Neural progenitor cell (in vitro differentiated cells): ENCODE results near the gene F7. TPM values are rescaled to one million over a fixed set of nuclear protein-coding genes. Genes with fewer than 3 reads are reported as not detected.

Experiments
- DNase-seq: peaks from one replicate; pipeline ENCODE4 v3.0.0-alpha.2; 2016; ENCODE audit warnings: low spot score
- H2AFZ ChIP-seq: fragments of 200-600 bp; sonication (generic); replicated peaks from 2 replicates; pipeline ENCODE4 v1.6.1; 2016; ENCODE audit warnings: antibody characterized with exemption
- H3F3A ChIP-seq: fragments of 200-600 bp; sonication (generic); 2 replicates; pipeline ENCODE4 v1.6.1; 2016; ENCODE audit warnings: antibody characterized with exemption, low read depth
- H3K27ac ChIP-seq: fragments of 200-600 bp; sonication (generic); 2 replicates; pipeline ENCODE4 v1.5.1; 2016; ENCODE audit warnings: mild to moderate bottlenecking
- H3K27me3 ChIP-seq: fragments of 200-600 bp; sonication (generic); 2 replicates; pipeline ENCODE4 v1.6.1; 2016; ENCODE audit warnings: mild to moderate bottlenecking, moderate library complexity
- H3K36me3 ChIP-seq: fragments of 200-600 bp; sonication (generic); 2 replicates; pipeline ENCODE4 v1.5.1; 2016
- H3K4me1 ChIP-seq: fragments of 200-600 bp; sonication (generic); 2 replicates; pipeline ENCODE4 v1.6.1; 2016; ENCODE audit warnings: mixed run types
- H3K4me2 ChIP-seq: fragments of 200-600 bp; sonication (generic); 2 replicates; pipeline ENCODE4 v1.6.1; 2016
- H3K4me3 ChIP-seq: fragments of 200-600 bp; sonication (generic); 2 replicates; pipeline ENCODE4 v1.5.1; 2016
- H3K79me2 ChIP-seq: fragments of 200-600 bp; sonication (generic); 2 replicates; pipeline ENCODE4 v1.6.1; 2016; ENCODE audit warnings: low read depth
- H3K9ac ChIP-seq: fragments of 200-600 bp; sonication (generic); 2 replicates; pipeline ENCODE4 v1.6.1; 2016
- H3K9me3 ChIP-seq: fragments of 200-600 bp; sonication (generic); 2 replicates; pipeline ENCODE4 v1.5.1; 2016; ENCODE audit warnings: low read depth
- H4K20me1 ChIP-seq: fragments of 200-600 bp; sonication (generic); 2 replicates; pipeline ENCODE4 v1.6.1; 2016; ENCODE audit warnings: low read depth
- H3K27ac Mint-ChIP-seq: 3 replicates; pipeline ENCODE4 v1.8.0; 2021; ENCODE audit warnings: mixed read lengths
- H3K27me3 Mint-ChIP-seq: 2 replicates; pipeline ENCODE4 v1.8.0; 2022; ENCODE audit warnings: low read depth, mild to moderate bottlenecking, inconsistent platforms, moderate library complexity, mixed read lengths; ENCODE audit not compliant: insufficient read depth
- H3K36me3 Mint-ChIP-seq: 3 replicates; pipeline ENCODE4 v1.8.0; 2021; ENCODE audit warnings: mixed read lengths
- H3K4me1 Mint-ChIP-seq: 3 replicates; pipeline ENCODE4 v1.8.0; 2021; ENCODE audit warnings: mixed read lengths
- H3K4me3 Mint-ChIP-seq: 3 replicates; pipeline ENCODE4 v1.8.0; 2021; ENCODE audit warnings: mild to moderate bottlenecking, moderate library complexity, mixed read lengths
- H3K9me3 Mint-ChIP-seq: 3 replicates; pipeline ENCODE4 v1.8.0; 2020; ENCODE audit warnings: mixed read lengths
- CTCF ChIP-seq: fragments of 200-600 bp; sonication (generic); IDR thresholded peaks from 2 replicates; pipeline ENCODE4 v1.5.1; 2017; ENCODE audit warnings: antibody characterized with exemption, mild to moderate bottlenecking
- EZH2 ChIP-seq: fragments of 200-600 bp; sonication (generic); IDR thresholded peaks from 2 replicates; pipeline ENCODE4 v1.6.1; 2017; ENCODE audit warnings: antibody characterized with exemption, mild to moderate bottlenecking, moderate library complexity
- EZH2phosphoT487 ChIP-seq: fragments of 200-600 bp; sonication (generic); IDR thresholded peaks from 2 replicates; pipeline ENCODE4 v1.6.1; 2017; ENCODE audit warnings: antibody characterized with exemption
- total RNA-seq: library from RNA; depleted of rRNA; stranded (reverse); fragments of >200 nt; gene quantifications from 2 replicates; pipeline ENCODE4 v1.2.3, GENCODE V29; 2015; ENCODE audit warnings: low replicate concordance

F7 gene
- total RNA-seq, 1 donor from 2014 or later = not detected

- no peak overlapping the region for H3K9ac ChIP-seq
- no peaks in the 10 kb centered on the region for H3F3A ChIP-seq
- H3K36me3 Mint-ChIP-seq = peaks cover 33% of the 10 kb centered on the region
- H3K36me3 ChIP-seq = no peaks in the 10 kb centered on the region
- no peak for DNase-seq
- H3K27me3 ChIP-seq = no peaks in the 10 kb centered on the region
- no peak overlapping the region for H3K4me2 ChIP-seq
- peaks cover 2% of the 10 kb centered on the region for H3K27me3 Mint-ChIP-seq
- H3K79me2 ChIP-seq = no peaks in the 10 kb centered on the region
- H3K9me3 ChIP-seq = no peaks in the 10 kb centered on the region
- no peaks in the 10 kb centered on the region for H3K4me1 ChIP-seq
- peaks cover 3% of the 10 kb centered on the region for H4K20me1 ChIP-seq
- no peak for TF ChIP-seq EZH2
- TF ChIP-seq EZH2phosphoT487 = no peak
- no peak for TF ChIP-seq CTCF
- no peak overlapping the region for H3K27ac Mint-ChIP-seq
- H3K9me3 Mint-ChIP-seq = no peaks in the 10 kb centered on the region
- peaks cover 11% of the 10 kb centered on the region for H3K4me1 Mint-ChIP-seq
- H2AFZ ChIP-seq = no peak overlapping the region
- no peak overlapping the region for H3K27ac ChIP-seq
- no peak overlapping the region for H3K4me3 ChIP-seq
- no peak overlapping the region for H3K4me3 Mint-ChIP-seq
Measured at GRCh38 chr13:113072376-113072775, 33.2 kb upstream of the F7 start.

GRCh38 chr13:113073942-113074341 lies 31.6 kb upstream of the F7 start:
- no peak overlapping the region for H3K4me2 ChIP-seq
- Mint-ChIP-seq H3K27ac (no peak overlapping the region), H3K4me1 (peaks cover 11% of the 10 kb centered on the region), H3K36me3 (peaks cover 38% of the 10 kb centered on the region), H3K27me3 (peaks cover 2% of the 10 kb centered on the region), H3K4me3 (no peak overlapping the region), H3K9me3 (no peaks in the 10 kb centered on the region)
- H3K36me3 ChIP-seq = no peaks in the 10 kb centered on the region
- no peaks in the 10 kb centered on the region for H3F3A ChIP-seq
- H3K4me1 ChIP-seq = no peaks in the 10 kb centered on the region
- H4K20me1 ChIP-seq = peaks cover 3% of the 10 kb centered on the region
- no peaks in the 10 kb centered on the region for H3K79me2 ChIP-seq
- no peak for TF ChIP-seq EZH2phosphoT487
- no peak for TF ChIP-seq EZH2
- DNase-seq = no peak
- no peak overlapping the region for H3K4me3 ChIP-seq
- H3K27ac ChIP-seq = no peak overlapping the region
- no peak overlapping the region for H2AFZ ChIP-seq
- no peaks in the 10 kb centered on the region for H3K27me3 ChIP-seq
- H3K9ac ChIP-seq = no peak overlapping the region
- H3K9me3 ChIP-seq = no peaks in the 10 kb centered on the region

- Histone ChIP-seq H4K20me1 (peaks cover 3% of the 10 kb centered on the region), H3K4me2 (no peak overlapping the region), H3K9me3 (no peaks in the 10 kb centered on the region), H3K27ac (no peak overlapping the region), H3K9ac (no peak overlapping the region), H3K79me2 (no peaks in the 10 kb centered on the region), H2AFZ (no peak overlapping the region), H3K27me3 (no peaks in the 10 kb centered on the region), H3K4me1 (no peaks in the 10 kb centered on the region), H3K36me3 (no peaks in the 10 kb centered on the region), H3F3A (no peaks in the 10 kb centered on the region), H3K4me3 (no peak overlapping the region)
- peaks cover 11% of the 10 kb centered on the region for H3K4me1 Mint-ChIP-seq
- H3K27me3 Mint-ChIP-seq = peaks cover 2% of the 10 kb centered on the region
- no peak overlapping the region for H3K27ac Mint-ChIP-seq
- no peak overlapping the region for H3K4me3 Mint-ChIP-seq
- TF ChIP-seq EZH2 (no peak), EZH2phosphoT487 (no peak), CTCF (no peak)
- peaks cover 38% of the 10 kb centered on the region for H3K36me3 Mint-ChIP-seq
- no peaks in the 10 kb centered on the region for H3K9me3 Mint-ChIP-seq
- no peak for DNase-seq
Measured at GRCh38 chr13:113074401-113074800, 31.2 kb upstream of the F7 start.

GRCh38 chr13:113074876-113075275 lies 30.7 kb upstream of the F7 start:
- peaks cover 2% of the 10 kb centered on the region for H3K27me3 Mint-ChIP-seq
- no peak overlapping the region for H3K27ac Mint-ChIP-seq
- H4K20me1 ChIP-seq = peaks cover 2% of the 10 kb centered on the region
- peaks cover 38% of the 10 kb centered on the region for H3K36me3 Mint-ChIP-seq
- no peaks in the 10 kb centered on the region for H3K79me2 ChIP-seq
- no peaks in the 10 kb centered on the region for H3K27me3 ChIP-seq
- TF ChIP-seq EZH2 (no peak), EZH2phosphoT487 (no peak), CTCF (no peak)
- H3K27ac ChIP-seq = no peak overlapping the region
- H3F3A ChIP-seq = no peaks in the 10 kb centered on the region
- H3K4me3 ChIP-seq = no peak overlapping the region
- no peaks in the 10 kb centered on the region for H3K4me1 ChIP-seq
- no peak overlapping the region for H2AFZ ChIP-seq
- no peak overlapping the region for H3K4me3 Mint-ChIP-seq
- H3K9me3 Mint-ChIP-seq = no peaks in the 10 kb centered on the region
- H3K9me3 ChIP-seq = no peaks in the 10 kb centered on the region
- H3K9ac ChIP-seq = no peak overlapping the region
- DNase-seq = no peak
- no peaks in the 10 kb centered on the region for H3K36me3 ChIP-seq
- peaks cover 11% of the 10 kb centered on the region for H3K4me1 Mint-ChIP-seq
- no peak overlapping the region for H3K4me2 ChIP-seq
